Glutamatergic neuron (in vitro differentiated cells): ENCODE measurements around the gene GNPTAB. TPM values are rescaled to one million over a fixed set of nuclear protein-coding genes. Genes with fewer than 3 reads are reported as not detected.

Experiments used
- DNase-seq: peaks from one replicate; pipeline ENCODE4 v3.0.0; 2022
- H3K27ac Mint-ChIP-seq: one replicate; pipeline ENCODE4 v1.8.0; 2020; ENCODE audit warnings: mild to moderate bottlenecking, mixed read lengths, inconsistent platforms; ENCODE audit not compliant: unreplicated experiment
- H3K27me3 Mint-ChIP-seq: one replicate; pipeline ENCODE4 v1.8.0; 2020; ENCODE audit warnings: mild to moderate bottlenecking, moderate library complexity, mixed read lengths, inconsistent platforms; ENCODE audit not compliant: unreplicated experiment
- H3K36me3 Mint-ChIP-seq: one replicate; pipeline ENCODE4 v1.8.0; 2020; ENCODE audit warnings: mild to moderate bottlenecking, mixed read lengths, inconsistent platforms; ENCODE audit not compliant: unreplicated experiment
- H3K4me1 Mint-ChIP-seq: one replicate; pipeline ENCODE4 v1.8.0; 2020; ENCODE audit warnings: mild to moderate bottlenecking, low read depth, mixed read lengths, inconsistent platforms; ENCODE audit not compliant: unreplicated experiment
- H3K4me3 Mint-ChIP-seq: one replicate; pipeline ENCODE4 v1.8.0; 2020; ENCODE audit warnings: mild to moderate bottlenecking, mixed read lengths, inconsistent platforms; ENCODE audit not compliant: unreplicated experiment
- H3K9me3 Mint-ChIP-seq: one replicate; pipeline ENCODE4 v1.8.0; 2020; ENCODE audit warnings: mild to moderate bottlenecking, moderate library complexity, mixed read lengths, inconsistent platforms; ENCODE audit not compliant: unreplicated experiment
- total RNA-seq: library from RNA; stranded (reverse); fragmentation: NEBNext Ultra II Directional; extraction: Animal tissue kit (Norgen Biotek cat#: 25700); gene quantifications from one replicate; pipeline ENCODE4 v1.2.1, GENCODE V29; 2021; ENCODE audit not compliant: unreplicated experiment
- TF ChIP-seq, protein P1 (sequence below): fragments of 200-600 bp; sonication (generic); IDR thresholded peaks from one replicate; pipeline ENCODE4 v1.5.0; 2021; ENCODE audit not compliant: partially characterized antibody, unreplicated experiment

GNPTAB gene
- total RNA-seq, 1 donor from 2014 or later, result 20.6 TPM

DNA sequence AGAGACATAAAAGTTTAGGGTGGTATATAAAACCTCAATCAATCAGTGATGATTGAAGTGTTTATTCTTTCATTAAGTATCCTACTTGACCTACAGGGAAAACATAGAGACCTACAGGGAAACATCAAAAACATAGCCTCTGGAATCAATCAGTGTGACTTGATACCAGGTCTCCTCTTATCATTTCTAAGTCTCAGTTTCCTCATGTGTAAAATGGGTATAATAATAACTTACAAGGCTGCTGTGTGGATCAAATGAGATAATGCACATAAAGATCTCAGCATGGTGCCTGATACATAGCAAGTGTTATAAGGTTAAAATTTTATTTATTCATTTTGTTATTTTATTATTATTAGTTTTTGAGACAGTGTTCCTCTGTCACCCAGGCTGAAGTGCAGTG lies 22.2 kb upstream of the GNPTAB start:
- Mint-ChIP-seq H3K27me3 (peaks cover 2% of the 10 kb centered on the region), H3K27ac (no peak overlapping the region), H3K4me3 (no peak overlapping the region), H3K4me1 (peaks cover 4% of the 10 kb centered on the region), H3K36me3 (no peaks in the 10 kb centered on the region), H3K9me3 (no peaks in the 10 kb centered on the region)
- TF ChIP-seq, protein P1, sequence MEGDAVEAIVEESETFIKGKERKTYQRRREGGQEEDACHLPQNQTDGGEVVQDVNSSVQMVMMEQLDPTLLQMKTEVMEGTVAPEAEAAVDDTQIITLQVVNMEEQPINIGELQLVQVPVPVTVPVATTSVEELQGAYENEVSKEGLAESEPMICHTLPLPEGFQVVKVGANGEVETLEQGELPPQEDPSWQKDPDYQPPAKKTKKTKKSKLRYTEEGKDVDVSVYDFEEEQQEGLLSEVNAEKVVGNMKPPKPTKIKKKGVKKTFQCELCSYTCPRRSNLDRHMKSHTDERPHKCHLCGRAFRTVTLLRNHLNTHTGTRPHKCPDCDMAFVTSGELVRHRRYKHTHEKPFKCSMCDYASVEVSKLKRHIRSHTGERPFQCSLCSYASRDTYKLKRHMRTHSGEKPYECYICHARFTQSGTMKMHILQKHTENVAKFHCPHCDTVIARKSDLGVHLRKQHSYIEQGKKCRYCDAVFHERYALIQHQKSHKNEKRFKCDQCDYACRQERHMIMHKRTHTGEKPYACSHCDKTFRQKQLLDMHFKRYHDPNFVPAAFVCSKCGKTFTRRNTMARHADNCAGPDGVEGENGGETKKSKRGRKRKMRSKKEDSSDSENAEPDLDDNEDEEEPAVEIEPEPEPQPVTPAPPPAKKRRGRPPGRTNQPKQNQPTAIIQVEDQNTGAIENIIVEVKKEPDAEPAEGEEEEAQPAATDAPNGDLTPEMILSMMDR, result no peak
- DNase-seq, result no peak

DNA sequence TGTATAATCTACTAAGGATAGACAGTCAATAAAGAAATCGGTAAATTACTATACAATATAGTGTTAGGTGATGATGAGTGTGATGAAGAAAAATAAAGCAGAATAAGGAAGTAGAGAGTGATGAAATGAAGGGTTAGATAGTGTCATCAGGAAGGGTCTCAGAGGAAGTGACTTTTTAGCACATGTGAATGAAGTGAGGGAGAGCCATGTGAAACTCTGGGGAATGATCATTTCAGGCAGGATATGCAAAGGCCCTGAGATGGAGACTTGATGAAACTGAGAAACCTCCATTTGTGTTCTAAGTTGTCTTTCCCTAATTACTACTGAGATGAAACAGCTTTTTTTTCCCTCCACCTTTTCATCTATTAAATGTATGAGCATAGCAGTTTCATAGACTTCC lies 19.4 kb upstream of the GNPTAB start:
- no peaks in the 10 kb centered on the region for H3K27me3 Mint-ChIP-seq
- H3K4me3 Mint-ChIP-seq, result no peak overlapping the region
- no peak overlapping the region for H3K27ac Mint-ChIP-seq
- H3K4me1 Mint-ChIP-seq, result peaks cover 4% of the 10 kb centered on the region
- no peaks in the 10 kb centered on the region for H3K36me3 Mint-ChIP-seq
- TF ChIP-seq, protein P1, result no peak
- no peaks in the 10 kb centered on the region for H3K9me3 Mint-ChIP-seq
- no peak for DNase-seq

DNA sequence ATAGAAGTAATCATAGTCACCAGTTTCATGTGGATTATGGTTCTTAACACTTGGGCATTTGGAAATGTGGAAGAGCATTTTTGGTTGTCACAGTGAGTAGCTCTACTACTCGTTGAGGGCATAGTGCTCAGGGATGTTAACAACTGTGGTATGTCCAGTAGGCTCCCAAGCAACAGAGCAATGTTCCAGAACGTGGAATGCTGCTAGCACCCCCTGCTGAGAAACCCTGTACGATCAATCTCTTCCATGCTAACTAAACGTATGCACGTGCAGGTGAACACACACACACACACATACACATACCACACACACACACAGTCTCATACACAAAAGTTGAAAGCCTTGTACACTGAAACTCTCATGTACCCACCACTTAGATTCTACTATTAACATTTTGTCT lies 16.6 kb upstream of the GNPTAB start:
- no peaks in the 10 kb centered on the region for H3K27me3 Mint-ChIP-seq
- DNase-seq, result no peak
- H3K4me3 Mint-ChIP-seq, result no peak overlapping the region
- H3K36me3 Mint-ChIP-seq, result no peaks in the 10 kb centered on the region
- no peaks in the 10 kb centered on the region for H3K4me1 Mint-ChIP-seq
- TF ChIP-seq, protein P1, result no peak
- no peaks in the 10 kb centered on the region for H3K9me3 Mint-ChIP-seq
- H3K27ac Mint-ChIP-seq, result no peak overlapping the region

DNA sequence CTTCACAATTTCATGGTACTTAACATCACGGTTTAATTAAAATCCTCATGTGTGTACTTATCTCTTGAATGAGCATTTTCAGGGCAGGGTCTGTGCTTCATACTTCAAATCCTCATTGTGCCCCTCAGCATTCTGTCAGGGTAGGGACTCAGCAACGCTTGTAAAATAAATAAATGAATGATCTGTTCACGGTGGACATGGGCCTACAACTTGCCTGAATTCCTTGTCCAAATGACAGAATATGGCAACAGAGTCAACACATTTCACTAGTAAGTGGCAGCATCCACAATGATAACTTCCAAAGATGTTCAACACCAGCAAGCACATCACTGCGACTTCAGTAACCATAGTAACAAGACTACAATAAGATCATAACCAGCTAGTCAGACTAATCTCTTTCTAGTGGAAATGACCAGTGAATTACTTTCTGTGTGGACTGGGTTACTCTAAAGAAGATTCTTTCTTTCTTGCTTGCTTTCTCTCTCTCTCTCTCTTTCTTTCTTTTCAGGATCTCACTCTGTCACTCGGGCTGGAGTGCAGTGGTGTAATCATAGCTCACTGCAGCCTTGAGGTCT lies 14.5 kb upstream of the GNPTAB start:
- H3K27me3 Mint-ChIP-seq, result no peaks in the 10 kb centered on the region
- TF ChIP-seq, protein P1, result no peak
- H3K4me3 Mint-ChIP-seq, result no peak overlapping the region
- no peak overlapping the region for H3K27ac Mint-ChIP-seq
- no peaks in the 10 kb centered on the region for H3K36me3 Mint-ChIP-seq
- H3K9me3 Mint-ChIP-seq, result no peaks in the 10 kb centered on the region
- DNase-seq, result no peak
- no peaks in the 10 kb centered on the region for H3K4me1 Mint-ChIP-seq

DNA sequence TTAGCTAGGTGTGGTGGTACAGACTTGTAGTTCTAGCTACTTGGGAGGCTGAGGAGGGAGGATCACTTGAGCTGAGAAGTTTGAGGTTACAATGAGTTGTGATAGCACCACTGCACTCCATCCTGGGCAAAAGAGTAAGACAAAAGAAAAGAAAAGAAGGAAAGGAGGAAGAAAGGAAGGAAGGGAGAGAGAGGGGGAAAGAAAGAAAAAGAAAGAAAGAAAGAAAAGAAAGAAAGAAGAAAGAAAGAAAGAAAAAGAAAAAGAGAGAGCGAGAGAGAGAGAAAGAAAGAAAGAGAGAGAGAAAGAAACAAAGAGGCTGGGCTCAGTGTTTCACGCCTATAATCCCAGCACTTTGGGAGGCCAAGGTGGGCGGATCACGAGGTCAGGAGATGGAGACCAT lies 10.3 kb upstream of the GNPTAB start:
- no peaks in the 10 kb centered on the region for H3K4me1 Mint-ChIP-seq
- no peak overlapping the region for H3K27ac Mint-ChIP-seq
- no peaks in the 10 kb centered on the region for H3K27me3 Mint-ChIP-seq
- TF ChIP-seq, protein P1, result no peak
- no peak overlapping the region for H3K4me3 Mint-ChIP-seq
- H3K36me3 Mint-ChIP-seq, result no peaks in the 10 kb centered on the region
- H3K9me3 Mint-ChIP-seq, result no peaks in the 10 kb centered on the region
- DNase-seq, result no peak
